BE2C (cell line): Measurements from ENCODE around the gene SIRT2.
"Not testable (repeated sequence)": the region's sequence is repeated elsewhere in the genome, so short reads cannot be mapped to it uniquely, and the experiment has no call there.

Experiments used
- DNase-seq: peaks from one replicate; pipeline ENCODE4 v3.0.0-alpha.2; 2020
- H3K27me3 ChIP-seq: fragments of 250-450 bp; sonication (Bioruptor Pico); 2 replicates; pipeline ENCODE4 v1.5.1; 2020; ENCODE audit warnings: mild to moderate bottlenecking
- H3K36me3 ChIP-seq: fragments of 250-450 bp; sonication (Bioruptor Pico); 2 replicates; pipeline ENCODE4 v1.5.1; 2020; ENCODE audit warnings: mild to moderate bottlenecking
- H3K4me1 ChIP-seq: fragments of 250-450 bp; sonication (Bioruptor Pico); 2 replicates; pipeline ENCODE4 v1.5.1; 2020
- H3K4me3 ChIP-seq: 2 replicates; pipeline ENCODE4 v1.5.1; 2011; ENCODE audit warnings: low read depth, low read length
- H3K9me3 ChIP-seq: fragments of 250-450 bp; sonication (Bioruptor Pico); 2 replicates; pipeline ENCODE4 v1.5.1; 2020
- CTCF ChIP-seq: IDR thresholded peaks from 2 replicates; pipeline ENCODE4 v1.5.1; 2012; ENCODE audit warnings: mild to moderate bottlenecking, low read depth, low read length

Gene SIRT2

GRCh38 chr19:38868551-38868950, 30.9 kb downstream of the SIRT2 start:
- no peak for DNase-seq
- Histone ChIP-seq H3K36me3 (no peaks in the 10 kb centered on the region), H3K4me1 (no peaks in the 10 kb centered on the region), H3K4me3 (peak overlapping the region; percentile 67), H3K27me3 (no peaks in the 10 kb centered on the region), H3K9me3 (no peaks in the 10 kb centered on the region)
- no peak for TF ChIP-seq CTCF

- DNase-seq: no peak
- peaks cover 5% of the 10 kb centered on the region; the same call in 1 of the 2 replicates for H3K4me1 ChIP-seq
- TF ChIP-seq CTCF: no peak
These were observed 32.1 kb downstream of the SIRT2 start for GRCh38 chr19:38867171-38867780.

GRCh38 chr19:38862321-38863059, 36.9 kb downstream of the SIRT2 start:
- no peak overlapping the region for H3K4me3 ChIP-seq
- no peak for TF ChIP-seq CTCF
- no peaks in the 10 kb centered on the region for H3K27me3 ChIP-seq
- H3K36me3 ChIP-seq: no peaks in the 10 kb centered on the region
- H3K4me1 ChIP-seq: peaks cover 9% of the 10 kb centered on the region; the same call in 1 of the 2 replicates
- peak; percentile 91 for DNase-seq
- H3K9me3 ChIP-seq: no peaks in the 10 kb centered on the region

More at GRCh38 chr19:38867171-38867780, 32.1 kb downstream of the SIRT2 start:
- Histone ChIP-seq H3K4me3 (no peak overlapping the region), H3K36me3 (no peaks in the 10 kb centered on the region), H3K9me3 (no peaks in the 10 kb centered on the region), H3K27me3 (no peaks in the 10 kb centered on the region)

GRCh38 chr19:38861368-38861767, 38.0 kb downstream of the SIRT2 start:
- no peak for DNase-seq
- TF ChIP-seq CTCF: no peak
- Histone ChIP-seq H3K4me3 (no peak overlapping the region), H3K9me3 (no peaks in the 10 kb centered on the region), H3K27me3 (no peaks in the 10 kb centered on the region), H3K36me3 (no peaks in the 10 kb centered on the region), H3K4me1 (peaks cover 9% of the 10 kb centered on the region; the same call in 1 of the 2 replicates)

GRCh38 chr19:38859631-38860204, 39.7 kb downstream of the SIRT2 start:
- not testable (repeated sequence) for DNase-seq, H3K4me3 ChIP-seq, H3K4me1 ChIP-seq, H3K27me3 ChIP-seq, H3K36me3 ChIP-seq, H3K9me3 ChIP-seq

- Histone ChIP-seq H3K4me3 (no peak overlapping the region), H3K36me3 (no peaks in the 10 kb centered on the region), H3K9me3 (no peaks in the 10 kb centered on the region), H3K4me1 (peaks cover 4% of the 10 kb centered on the region; the same call in 1 of the 2 replicates), H3K27me3 (no peaks in the 10 kb centered on the region)
- DNase-seq: no peak
- no peak for TF ChIP-seq CTCF
These were observed 42.6 kb downstream of the SIRT2 start for GRCh38 chr19:38856813-38857212.

- H3K27me3 ChIP-seq, H3K36me3 ChIP-seq, H3K4me1 ChIP-seq: not testable (repeated sequence)
These were observed 43.7 kb downstream of the SIRT2 start for GRCh38 chr19:38855751-38856150.

GRCh38 chr19:38854961-38855360, 44.5 kb downstream of the SIRT2 start:
- not testable (repeated sequence) for H3K36me3 ChIP-seq, H3K4me3 ChIP-seq, H3K27me3 ChIP-seq, H3K4me1 ChIP-seq, DNase-seq, H3K9me3 ChIP-seq

More at GRCh38 chr19:38855751-38856150, 43.7 kb downstream of the SIRT2 start:
- H3K9me3 ChIP-seq, DNase-seq, H3K4me3 ChIP-seq: not testable (repeated sequence)
